GM19324 (cell line): ENCODE measurements around the gene VASN.
"Not testable (repeated sequence)": the region's sequence is repeated elsewhere in the genome, so short reads cannot be mapped to it uniquely, and the experiment has no call there.

Experiments used
- ATAC-seq: cut with Tn5 transposase; IDR thresholded peaks from one replicate; pipeline ENCODE4 v1.9.1; 2021; ENCODE audit warnings: mild to moderate bottlenecking, moderate library complexity; ENCODE audit not compliant: unreplicated experiment, low FRiP score

The VASN gene

DNA sequence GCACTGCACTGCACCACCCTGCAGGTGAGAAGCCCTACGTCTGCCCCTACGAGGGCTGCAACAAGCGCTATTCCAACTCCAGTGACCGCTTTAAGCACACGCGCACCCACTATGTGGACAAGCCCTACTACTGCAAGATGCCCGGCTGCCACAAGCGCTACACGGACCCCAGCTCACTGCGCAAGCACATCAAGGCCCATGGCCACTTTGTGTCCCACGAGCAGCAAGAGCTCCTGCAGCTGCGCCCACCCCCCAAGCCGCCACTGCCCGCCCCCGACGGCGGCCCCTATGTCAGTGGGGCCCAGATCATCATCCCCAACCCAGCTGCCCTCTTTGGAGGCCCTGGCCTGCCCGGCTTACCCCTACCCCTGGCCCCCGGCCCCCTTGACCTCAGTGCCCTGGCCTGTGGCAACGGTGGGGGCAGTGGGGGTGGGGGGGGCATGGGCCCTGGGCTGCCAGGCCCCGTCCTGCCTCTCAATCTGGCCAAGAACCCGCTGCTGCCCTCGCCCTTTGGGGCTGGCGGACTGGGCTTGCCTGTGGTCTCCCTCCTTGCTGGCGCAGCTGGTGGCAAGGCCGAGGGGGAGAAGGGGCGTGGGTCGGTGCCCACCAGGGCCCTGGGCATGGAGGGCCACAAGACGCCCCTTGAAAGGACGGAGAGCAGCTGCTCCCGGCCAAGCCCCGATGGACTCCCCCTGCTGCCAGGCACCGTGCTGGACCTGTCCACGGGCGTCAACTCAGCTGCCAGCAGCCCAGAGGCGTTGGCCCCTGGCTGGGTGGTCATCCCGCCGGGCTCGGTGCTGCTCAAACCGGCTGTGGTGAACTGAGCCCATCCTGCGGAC, 34.7 kb upstream of the VASN start:
- ATAC-seq: no peak

DNA sequence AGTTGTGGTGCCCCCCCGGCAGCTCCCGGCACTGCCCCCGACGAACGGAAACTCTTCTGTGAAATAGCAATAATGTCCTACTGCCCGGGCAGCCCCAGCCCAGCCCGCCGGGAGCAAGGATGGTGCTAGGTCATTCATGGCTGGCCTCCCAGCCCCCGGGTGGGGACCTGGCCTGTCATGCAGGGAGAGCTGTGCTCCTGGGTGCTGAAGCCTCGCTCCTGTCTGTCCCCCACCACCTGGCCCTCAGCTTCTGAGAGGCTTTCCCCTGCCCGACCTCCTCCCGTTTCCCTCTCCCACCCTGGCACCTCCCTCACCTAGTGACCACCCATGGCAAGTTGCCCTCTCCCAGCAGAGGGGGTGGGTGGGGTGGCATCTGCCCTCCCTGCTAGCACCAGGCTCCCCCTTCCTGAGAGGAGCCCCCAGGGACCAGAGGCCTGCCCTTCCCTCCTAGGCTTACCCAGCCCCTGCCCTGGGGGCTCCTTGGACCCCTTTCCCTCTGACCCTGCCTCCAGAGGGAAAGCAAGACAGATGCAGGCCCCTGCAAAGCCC, 34.0 kb upstream of the VASN start:
- no peak for ATAC-seq

DNA sequence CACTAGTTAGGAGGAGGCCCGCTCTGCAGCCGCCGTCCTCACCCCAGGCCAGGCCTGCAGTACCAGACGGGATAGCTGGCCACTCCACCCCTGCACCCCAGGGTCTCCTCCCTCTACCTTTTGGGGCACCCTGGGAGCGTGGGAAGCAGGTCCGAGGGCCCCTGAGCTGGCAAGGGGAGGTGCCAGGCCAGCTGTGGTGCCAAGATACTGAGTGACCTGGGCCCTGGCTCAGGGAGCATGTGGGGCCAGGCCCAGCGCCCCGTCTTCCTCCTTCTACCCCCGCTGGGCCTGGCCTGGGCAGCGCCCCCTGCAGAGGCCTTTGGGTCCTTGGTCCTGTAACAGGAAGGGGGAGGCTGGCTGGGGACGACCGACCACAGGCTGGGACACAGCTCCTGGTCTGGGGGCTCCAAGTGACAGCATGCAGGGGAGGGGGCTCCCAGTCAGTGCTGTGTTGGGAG, 33.5 kb upstream of the VASN start:
- no peak for ATAC-seq

DNA sequence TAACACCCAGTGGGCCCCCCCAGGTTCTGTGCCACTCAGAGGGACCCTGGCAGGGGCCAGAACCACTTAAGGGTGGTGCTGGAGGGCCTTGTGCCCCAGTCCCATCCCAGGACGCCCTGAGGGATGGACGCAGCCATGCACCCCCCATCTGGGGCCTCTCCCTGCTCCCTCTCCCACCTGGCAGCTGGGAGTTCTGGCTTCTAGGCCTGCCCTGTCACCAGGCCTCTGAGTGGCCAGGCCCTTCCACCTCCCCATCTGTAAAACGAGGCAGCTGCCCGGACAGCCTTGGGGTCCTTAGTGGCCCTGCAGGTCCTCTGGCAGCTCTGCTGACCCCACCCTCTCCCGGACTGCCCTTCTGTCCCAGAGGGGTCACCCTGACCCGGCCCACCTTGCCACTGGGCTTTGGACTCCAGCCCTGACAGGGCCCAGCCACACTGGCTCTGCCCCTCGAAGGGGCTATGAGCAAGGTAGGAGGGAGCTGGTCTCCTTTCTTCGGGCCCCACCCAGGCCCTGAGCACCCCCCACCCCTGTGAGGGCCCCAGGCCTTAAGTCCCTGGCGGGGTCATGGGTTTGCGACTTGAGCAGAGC, 32.8 kb upstream of the VASN start:
- ATAC-seq: no peak

DNA sequence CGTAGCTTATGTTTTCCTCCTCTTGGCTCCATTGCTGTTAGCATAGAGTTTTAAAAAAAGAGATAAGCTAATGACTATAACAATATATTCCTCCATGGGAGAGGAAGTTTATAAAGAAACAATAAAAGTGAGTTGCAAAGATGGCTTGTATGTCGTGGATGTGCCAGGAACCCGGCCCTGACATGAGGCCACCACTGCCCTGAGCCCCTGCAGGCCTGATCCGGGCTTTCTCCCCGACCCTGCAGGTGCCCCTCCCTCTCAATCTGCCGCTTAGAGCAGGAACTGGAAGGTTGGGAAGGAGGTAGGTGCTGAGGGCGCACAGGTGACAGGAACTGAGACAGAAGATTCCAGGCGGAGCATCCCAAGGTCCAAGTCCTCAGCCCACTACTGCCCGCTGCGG, 32.2 kb upstream of the VASN start:
- no peak for ATAC-seq

DNA sequence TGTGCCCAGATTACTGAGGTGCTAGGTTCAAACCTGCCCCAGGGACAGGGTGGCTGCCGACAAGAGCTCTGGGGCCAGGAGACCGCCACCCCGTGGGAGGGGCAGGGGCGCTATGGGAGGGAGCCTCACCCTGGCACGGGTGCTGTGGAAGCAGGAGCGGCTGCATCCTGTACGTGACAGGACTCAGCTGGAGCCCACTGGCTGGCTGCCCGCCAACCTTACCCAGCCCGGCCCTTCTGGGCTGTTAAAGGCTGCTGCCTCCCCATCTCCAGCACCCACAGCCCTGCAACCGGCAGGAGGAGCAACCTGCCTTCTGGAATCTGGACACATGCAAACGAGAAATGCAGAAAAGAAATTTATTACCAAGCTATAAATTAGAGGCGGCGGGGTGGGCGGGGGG, 31.7 kb upstream of the VASN start:
- no peak for ATAC-seq

DNA sequence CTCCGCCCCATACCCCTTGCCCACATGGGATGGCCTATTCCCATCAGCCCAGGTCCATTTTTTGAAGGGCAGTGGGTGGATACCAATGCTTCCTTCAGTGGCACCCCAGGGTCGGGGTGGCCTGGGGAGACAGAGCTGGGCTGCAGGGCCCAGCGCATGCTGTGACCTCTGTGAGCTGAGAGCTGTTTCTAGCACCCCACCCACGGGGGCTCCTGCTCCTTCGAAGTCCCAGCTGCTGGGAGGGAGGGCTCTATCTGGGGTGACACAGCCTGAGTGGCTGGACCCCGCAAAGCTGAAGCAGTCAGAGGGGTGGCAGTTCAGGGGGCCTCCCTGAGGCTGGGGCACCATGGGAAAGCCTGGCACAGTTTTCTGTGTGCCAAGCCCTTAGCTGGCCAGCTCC, 31.2 kb upstream of the VASN start:
- no peak for ATAC-seq

DNA sequence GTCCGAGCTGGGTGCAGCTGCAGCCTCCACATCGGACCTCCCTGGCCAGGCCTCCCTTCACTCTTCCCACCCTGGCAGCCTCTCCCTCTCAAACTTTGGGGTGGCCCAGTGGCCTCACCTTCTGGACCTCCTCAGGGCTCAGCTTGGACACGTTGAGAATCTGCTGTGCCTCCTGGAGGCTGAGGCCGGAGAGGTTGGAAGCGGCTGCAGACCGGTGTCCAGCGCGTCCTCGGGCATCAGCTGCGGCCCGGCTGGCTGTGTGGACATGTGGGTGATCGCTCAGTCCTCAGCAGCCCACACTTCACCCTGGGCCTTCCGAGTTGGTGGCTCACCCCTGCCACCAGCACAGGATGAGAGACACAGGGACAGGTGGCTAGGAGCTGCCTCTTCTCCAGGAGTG, 30.4 kb upstream of the VASN start:
- ATAC-seq: no peak

DNA sequence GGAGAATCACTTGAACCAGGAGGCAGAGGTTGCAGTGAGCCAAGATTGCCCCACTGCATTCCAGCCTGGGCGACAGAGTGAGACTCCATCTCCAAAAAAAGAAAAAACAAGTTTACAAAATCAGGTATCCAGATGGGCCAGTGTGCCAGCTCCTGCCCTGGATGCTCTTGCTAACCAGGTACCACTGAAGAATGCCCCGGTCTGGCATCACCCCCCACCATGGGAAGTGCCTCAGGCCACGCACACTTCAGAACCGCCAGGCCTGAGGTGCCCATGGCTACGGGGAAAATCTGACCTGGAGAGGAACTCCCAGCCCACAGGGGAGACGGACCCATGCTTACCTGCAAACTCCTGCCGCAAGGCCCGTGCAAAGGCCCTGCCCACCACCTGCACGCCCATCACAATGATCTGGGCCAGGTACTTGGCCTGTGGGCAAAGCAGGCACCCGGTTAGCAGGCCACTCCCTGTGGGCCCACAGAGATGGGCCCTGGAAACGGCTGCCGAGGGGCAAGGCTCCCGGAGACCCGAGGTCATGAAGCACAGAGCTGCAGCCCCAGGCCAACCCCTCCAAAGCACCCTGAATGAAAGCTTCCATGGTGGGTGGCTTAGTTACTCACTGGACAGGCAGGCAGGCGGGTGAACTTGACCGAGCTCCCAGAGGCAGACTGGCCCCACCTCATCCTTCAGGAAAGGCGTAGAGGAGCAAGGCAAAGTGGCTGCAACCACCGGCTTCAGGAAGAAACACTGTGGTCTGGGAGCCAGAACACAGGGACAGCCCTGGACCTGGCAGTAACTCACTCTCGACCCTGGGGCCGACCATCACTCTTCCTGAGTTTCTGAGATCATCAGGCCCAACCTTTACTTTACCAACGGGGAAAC, 28.5 kb upstream of the VASN start:
- ATAC-seq: no peak

DNA sequence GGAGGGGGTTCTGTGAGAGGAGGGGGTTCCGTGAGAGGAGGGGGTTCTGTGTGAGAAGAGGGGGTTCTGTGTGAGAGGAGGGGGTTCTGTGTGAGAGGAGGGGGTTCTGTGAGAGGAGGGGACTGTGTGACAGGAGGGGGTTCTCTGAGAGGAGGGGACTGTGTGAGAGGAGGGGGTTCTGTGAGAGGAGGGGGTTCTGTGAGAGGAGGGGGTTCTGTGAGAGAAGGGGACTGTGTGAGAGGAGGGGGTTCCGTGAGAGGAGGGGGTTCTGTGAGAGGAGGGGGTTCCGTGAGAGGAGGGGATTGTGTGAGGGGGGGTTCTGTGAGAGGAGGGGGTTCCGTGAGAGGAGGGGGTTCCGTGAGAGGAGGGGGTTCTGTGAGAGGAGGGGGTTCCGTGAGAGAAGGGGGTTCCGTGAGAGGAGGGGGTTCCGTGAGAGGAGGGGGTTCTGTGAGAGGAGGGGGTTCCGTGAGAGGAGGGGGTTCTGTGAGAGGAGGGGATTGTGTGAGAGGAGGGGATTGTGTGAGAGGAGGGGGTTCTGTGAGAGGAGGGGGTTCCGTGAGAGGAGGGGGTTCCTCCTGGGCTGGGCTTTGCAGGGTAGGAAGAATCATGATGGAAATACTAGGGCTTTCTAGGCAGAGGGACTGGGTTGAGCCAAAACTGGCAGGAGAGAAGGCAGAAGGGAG, 27.2 kb upstream of the VASN start:
- ATAC-seq: not testable (repeated sequence)

DNA sequence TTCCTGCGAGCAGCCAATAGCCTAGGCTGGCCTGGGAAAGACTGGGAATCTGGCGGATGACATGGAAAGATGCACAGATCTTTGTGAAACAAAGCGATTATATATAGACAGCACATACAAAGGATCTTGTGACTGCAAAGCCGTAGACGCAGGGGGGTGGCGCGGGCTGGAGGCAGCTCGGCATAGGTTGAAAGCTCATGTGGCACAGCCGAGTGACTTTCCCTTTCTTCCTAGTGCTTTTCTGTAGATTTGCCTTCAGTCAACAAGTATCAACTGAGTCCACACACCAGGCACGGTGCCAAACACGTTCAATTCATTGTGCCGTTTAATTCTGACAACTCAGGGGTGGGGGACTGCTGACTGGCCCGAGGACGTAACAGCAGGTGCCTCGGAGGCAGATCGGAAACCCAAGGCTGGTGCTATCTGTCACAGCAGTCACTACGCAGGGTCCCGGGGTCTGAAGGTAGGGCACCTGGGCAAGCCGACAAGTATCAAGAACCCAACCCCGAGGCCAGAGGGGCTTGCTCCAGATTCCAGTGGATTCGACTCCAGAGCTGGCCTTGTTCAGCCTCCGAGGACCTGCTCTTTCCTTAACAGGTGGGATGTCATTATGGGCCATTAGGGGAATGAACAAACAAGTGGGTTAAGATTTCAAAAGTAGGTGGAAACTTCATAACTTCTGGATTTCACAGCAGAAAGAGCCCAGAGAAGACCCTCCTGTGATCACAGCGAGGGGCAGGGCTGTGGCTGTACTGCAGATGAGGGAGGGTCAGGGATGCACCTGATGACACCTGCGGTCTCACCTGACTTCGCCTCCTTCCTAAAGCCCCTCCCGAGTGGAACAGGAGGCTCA, 26.4 kb upstream of the VASN start:
- no peak for ATAC-seq

DNA sequence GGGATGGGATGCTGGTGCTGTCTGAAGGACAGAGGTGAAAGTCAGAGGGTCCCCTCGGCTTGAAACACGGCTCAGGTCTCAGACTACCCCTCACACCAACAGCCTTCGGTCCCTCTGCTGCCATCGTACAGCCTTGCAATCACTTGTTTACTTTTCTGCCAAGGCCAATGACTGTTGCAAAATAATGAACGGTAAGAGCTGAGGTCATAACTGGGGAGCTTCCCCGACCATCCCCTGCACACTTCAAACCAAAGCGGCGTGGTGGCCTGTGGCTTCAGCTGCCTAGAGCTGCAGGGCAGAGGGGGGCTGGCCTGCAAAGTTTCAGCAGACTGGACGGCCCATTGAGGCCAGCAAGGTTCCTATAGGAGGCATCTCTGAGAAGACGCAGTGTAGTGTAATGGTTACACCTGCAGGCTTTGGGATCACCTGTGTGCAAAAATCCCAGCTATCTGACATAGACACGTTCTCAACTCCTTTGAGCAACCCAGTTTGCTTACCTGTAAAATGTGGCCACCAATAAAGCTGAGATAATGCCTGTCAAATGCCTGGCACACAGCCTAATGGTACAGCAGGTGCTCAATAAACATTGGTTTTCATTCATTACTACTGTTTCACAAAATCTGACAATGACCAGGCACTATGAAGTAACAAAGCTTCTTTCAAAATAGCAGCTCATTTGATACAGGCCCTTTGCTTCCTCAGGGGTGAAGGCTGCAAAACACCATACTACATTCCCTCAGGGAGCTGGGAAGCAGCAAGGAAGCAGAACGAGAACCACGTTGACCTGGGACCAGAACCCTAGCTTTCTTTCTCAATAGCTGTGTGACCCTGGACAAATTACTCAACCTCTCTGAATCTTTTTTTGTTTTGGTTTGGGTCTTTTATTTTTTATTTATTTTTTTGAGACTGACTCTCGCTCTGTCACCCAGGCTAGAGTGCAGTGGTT, 25.5 kb upstream of the VASN start:
- ATAC-seq: no peak

DNA sequence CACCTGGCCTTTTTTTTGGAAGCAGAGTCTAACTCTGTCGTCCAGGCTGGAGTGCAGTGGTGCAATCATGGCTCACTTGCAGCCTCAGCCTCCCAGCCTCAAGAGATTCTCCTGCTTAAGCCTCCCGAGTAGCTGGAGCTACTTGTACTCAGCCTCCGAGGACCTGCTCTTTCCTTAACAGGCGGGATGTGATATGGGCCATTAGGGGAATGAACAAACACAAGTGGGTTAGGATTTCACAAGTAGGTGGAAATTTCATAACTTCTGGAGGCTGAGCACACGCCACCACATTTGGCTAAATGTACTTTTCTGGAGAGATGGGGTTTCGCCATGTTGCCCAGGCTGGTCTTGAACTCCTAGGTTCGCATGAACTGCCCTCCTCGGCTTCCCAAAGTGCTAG, 24.6 kb upstream of the VASN start:
- no peak for ATAC-seq

DNA sequence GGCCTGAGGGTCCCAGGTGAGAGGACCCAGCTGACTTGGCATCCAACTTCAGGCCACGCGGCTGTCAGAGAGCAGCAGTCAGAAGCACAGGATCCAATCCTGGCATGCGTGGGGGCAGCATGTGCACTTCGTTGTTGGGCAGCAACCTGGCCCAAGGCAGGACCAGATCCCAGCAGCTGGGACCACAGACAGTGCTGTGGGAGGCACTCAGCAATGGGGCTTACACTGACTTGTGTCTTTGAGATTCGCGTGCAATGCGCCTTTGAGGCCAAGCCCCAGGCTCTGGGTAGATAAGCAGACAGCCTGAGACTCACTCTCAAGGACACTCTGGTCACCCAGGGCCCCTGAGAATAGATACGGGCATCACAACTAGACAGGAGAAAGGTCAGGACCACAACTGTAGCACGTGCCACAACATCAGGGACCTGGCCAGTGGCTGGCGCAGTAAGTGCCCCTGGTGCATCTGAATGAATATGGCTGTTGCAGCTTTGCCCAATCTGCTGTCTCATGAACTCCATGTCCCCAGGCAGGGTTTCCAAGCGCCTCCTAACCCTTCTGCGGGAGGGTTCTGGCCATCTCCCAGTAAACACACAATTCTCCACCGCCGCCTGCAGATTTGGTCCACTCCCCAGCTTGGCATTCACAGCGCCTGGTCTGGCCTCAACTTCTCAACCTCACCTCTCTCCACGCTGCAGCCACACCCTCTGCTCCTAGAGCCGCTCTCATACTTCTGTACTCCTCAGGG, 23.7 kb upstream of the VASN start:
- no peak for ATAC-seq

DNA sequence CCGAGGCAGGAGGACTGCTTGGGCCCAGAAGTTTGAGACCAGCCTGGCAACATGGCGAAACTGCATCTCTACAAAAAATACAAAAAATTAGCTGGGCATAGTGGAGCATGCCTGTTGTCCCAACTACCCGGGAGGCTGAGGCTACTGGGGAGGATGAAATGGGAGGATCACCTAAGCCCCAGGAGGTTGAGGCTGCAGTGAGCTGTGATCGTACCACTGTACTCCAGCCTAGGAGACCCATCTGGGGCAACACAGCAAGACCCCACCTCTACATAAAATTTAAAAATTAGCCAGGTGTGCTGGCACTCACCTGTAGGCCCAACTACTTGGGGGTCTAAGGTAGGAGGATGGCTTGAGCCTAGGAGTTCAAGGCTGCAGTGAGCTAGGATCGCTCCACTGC, 22.3 kb upstream of the VASN start:
- no peak for ATAC-seq

DNA sequence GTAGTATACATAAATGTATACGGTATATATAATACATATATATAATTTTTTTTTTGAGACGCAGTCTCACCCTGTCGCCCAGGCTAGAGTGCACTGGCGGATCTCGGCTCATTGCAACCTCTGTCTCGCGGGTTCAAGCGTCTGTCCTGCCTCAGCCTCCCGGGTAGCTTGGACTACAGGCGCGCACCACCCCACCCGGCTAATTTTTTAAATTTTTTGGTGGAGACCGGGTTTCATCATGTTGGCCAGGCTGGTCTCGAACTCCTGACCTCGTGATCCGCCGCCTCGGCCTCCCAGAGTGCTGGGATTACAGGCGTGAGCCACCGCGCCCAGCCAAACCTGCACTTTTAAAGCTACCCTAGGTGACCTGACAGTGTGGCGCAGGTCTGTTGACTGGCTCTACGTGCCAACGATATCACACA, 21.3 kb upstream of the VASN start:
- no peak for ATAC-seq

DNA sequence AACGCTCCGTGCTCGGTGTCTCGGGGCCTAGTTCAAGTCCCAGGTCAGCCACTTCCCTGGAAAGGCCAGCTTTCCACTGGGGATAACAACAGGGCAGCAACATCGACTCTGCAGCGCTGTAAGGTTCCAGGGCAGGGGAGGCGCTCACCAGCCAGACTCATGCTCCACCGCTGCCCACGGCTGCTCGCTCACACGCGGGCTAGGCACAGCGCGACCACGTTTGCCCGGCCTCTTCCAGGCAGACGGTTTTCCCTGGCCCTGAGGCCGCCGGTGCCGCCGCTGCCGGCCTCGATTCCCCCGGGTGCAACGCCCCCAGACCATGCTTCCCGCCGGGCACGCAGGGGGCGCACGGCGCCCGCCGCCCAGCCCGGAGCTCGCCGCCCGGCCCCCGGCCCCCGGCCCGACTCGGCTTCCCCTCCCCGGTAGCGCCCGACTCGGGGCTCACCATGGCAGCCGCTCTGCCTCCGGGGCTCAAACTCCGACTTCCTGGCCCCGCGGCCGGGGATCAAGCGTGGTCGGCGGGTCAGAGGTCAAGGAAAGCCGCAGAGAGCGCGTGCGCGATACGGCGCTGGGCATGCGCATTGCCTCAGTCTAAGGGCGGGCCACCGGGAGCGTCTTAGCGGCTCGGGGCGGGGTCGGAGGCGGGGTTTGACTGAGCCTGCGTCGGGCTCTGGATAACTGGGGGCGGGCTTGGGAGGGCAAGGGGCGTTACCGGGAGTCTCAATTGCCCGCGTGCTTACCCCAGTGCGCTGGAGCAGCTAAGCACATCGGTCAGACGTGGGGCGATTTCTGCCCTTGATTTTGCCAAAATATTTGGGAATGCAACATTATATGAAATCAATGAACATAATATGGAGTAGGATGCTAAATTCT, 20.6 kb upstream of the VASN start, which contains the start of gene PAM16:
Gene PAM16 (minus strand): TSS at position 535 of the 873 bp plus-strand sequence. CDS start 87 bp downstream, at position 448.
- ATAC-seq: peak; percentile 94
